ENCODE data around the gene TRIM52. TPM values are rescaled to one million over a fixed set of nuclear protein-coding genes. Genes with fewer than 3 reads are reported as not detected.

Gene TRIM52
- total and polyA plus RNA-seq, 10 donors, result 11.6 to 44.0 (median 20.9) TPM

DNA sequence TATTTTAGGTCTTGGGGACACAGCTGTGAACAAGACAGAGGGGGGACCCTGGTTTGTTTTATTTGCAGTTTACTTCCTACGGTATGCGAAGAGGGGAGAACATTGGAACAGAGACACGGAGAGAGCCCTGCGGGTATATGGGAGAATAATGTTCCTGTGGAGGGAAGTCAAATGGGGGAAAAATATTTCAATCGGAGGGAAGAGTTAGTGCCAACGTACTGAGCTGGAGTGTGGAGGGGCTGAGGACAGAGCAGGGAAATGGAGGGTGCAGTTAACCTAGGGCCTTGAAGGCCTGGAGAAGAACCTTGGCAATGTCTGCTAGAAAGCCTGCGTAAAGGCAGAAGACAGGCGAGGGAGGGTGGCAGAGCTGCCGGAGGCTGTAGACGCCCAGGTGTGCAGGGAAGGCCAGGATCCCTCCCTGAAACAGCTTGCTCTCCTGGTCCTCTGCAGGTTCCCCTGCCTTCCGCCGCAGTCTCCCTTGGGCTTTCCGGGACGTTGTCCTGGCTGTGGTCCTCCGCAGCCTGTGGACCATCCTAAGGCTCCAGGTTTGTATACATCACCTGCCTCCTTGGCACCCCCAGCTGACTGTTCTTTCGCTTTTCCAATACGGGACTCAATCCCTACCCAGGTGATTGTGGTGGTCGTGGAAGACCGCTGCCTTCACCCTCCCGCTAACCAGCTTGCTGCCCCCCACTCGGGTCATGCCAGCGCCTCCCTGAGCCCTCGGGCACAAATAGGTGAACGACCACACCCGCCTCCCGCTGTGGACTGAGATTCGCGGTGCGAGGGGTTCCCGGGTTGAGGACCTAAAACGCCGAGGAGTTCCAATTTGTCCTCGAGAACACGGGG lies 15.3 kb downstream of the TRIM52 start:
- intact Hi-C loops (cut with DNase I; ENCODE audit: low total_unique reads), result no loop called here
- 24 to 38% (median 32%) methylated on average over 30 to 34 of the region's 34 CpGs for WGBS, 5 donors
- no peak for TF ChIP-seq CTCF (IDR thresholded peaks at IDR 0.05 in 8 of 11, conservative IDR thresholded peaks at IDR 0.05 in 3 of 11)

GRCh38 chr5:181243564-181244343 lies 17.2 kb downstream of the TRIM52 start, which contains the start of gene RACK1:
Gene RACK1 (minus strand): TSS chr5:181243906. CDS start chr5:181243800, 106 bp downstream.
- Histone ChIP-seq H3K4me1 (peaks cover 43 to 90% (median 75%) of the 10 kb centered on the region in 6 donors), H3K27ac (peak within 1 kb of the TSS; percentile 87 to 98 (median 94)), H3K4me3 (peak within 1 kb of the TSS; percentile 61 to 96 (median 82)), H3K36me3 (peaks cover 9 to 39% (median 35%) of the 10 kb centered on the region in 6 donors), H3K9me3 (no peaks in the 10 kb centered on the region), H3K27me3 (replicated peaks in 1 of 7) (no peaks in the 10 kb centered on the region)
- DNase-seq, result peak; percentile 95
- intact Hi-C loops (cut with DNase I; ENCODE audit: low total_unique reads), result loop anchor here (5.0 kb wide), 1 partner anchor 51 kb away; no protein-coding TSS in a partner anchor
- 0 to 1% (median 0%) methylated on average over 50 of the region's 50 CpGs for WGBS, 5 donors
- TF ChIP-seq POLR2A (IDR thresholded peaks at IDR 0.05) (peak in 2 of 3 donors; percentile 20 to 24), POLR2AphosphoS5 (IDR thresholded peaks at IDR 0.05) (peak; percentile 89 to 92 (median 92)), CTCF (IDR thresholded peaks at IDR 0.05 in 8 of 11, conservative IDR thresholded peaks at IDR 0.05 in 3 of 11) (peak in 1 of 11 experiments; percentile 16)

More for the DNA sequence above, 15.3 kb downstream of the TRIM52 start:
- H3K4me1 ChIP-seq, result peaks cover 43 to 90% (median 85%) of the 10 kb centered on the region in 6 donors
- H3K27me3 ChIP-seq (replicated peaks in 1 of 7), result no peaks in the 10 kb centered on the region
- peak overlapping the region; percentile 87 to 98 (median 94) for H3K27ac ChIP-seq
- peak overlapping the region; percentile 66 to 96 (median 78) for H3K4me3 ChIP-seq
- peaks cover 0 to 39% (median 16%) of the 10 kb centered on the region in 6 donors for H3K36me3 ChIP-seq
- DNase-seq, result peak; percentile 81
- H3K9me3 ChIP-seq, result no peaks in the 10 kb centered on the region

DNA sequence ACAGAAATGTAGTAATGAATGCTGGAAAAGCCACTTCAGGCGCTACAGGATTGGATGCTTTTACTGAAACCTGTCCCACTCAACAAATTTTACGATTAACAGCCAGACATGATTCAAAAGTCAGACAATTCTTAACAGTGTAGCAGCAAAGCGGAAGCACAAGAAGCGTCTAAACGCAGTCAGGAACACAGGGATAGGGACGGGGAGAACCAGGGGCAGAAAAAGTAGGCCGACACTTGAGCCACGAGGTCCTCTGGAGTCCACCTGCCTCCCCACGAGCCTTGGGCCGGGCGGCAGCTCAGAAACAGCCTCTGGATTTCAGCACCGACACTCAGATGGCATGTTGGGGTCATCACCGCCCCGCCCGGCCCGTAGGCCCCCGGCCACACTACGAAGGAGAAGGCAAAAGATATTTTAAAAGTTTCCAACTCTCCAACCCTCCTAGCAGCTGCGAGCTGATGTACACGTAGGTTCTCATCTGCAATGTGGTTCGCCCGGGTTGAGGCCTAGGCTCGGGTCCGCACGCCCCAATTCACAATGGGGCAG lies 17.9 kb downstream of the TRIM52 start:
- TF ChIP-seq POLR2A (IDR thresholded peaks at IDR 0.05) (no peak), CTCF (IDR thresholded peaks at IDR 0.05 in 8 of 11, conservative IDR thresholded peaks at IDR 0.05 in 3 of 11) (no peak), POLR2AphosphoS5 (IDR thresholded peaks at IDR 0.05) (no peak)
- Histone ChIP-seq H3K9me3 (no peaks in the 10 kb centered on the region), H3K36me3 (peaks cover 10 to 46% (median 42%) of the 10 kb centered on the region in 6 donors), H3K4me3 (peak overlapping the region; percentile 61 to 96 (median 82)), H3K27me3 (replicated peaks in 1 of 7) (no peaks in the 10 kb centered on the region), H3K27ac (peak overlapping the region; percentile 87 to 98 (median 94)), H3K4me1 (peaks cover 38 to 89% (median 69%) of the 10 kb centered on the region in 6 donors)
- WGBS, 5 donors, result 0 to 2% (median 1%) methylated on average over 21 to 25 of the region's 25 CpGs
- intact Hi-C loops (cut with DNase I; ENCODE audit: low total_unique reads), result loop anchor here (5.0 kb wide), 1 partner anchor 51 kb away; no protein-coding TSS in a partner anchor
- no peak for DNase-seq
